Measurements from ENCODE around the gene NDUFS4.

DNA sequence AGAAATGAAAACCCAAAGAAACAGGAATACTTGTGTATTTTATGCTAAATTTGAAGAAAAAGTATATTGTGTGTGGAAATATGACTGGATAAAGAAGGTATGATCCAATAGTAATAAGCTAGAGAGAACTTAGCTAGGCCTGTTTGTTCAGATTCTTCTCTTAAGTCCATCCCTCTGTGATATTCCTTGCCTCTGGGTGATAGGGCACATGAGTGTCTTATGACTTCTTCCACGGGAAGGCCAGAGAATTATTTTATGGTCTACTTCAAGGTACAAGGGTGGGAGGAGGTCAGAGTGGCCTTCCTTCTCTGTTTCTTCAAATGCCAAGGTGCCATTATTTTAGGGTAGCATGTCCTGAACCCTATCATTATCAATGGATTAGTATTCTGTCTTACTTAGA lies 113.7 kb downstream of the NDUFS4 start:
- TF ChIP-seq, protein P1, sequence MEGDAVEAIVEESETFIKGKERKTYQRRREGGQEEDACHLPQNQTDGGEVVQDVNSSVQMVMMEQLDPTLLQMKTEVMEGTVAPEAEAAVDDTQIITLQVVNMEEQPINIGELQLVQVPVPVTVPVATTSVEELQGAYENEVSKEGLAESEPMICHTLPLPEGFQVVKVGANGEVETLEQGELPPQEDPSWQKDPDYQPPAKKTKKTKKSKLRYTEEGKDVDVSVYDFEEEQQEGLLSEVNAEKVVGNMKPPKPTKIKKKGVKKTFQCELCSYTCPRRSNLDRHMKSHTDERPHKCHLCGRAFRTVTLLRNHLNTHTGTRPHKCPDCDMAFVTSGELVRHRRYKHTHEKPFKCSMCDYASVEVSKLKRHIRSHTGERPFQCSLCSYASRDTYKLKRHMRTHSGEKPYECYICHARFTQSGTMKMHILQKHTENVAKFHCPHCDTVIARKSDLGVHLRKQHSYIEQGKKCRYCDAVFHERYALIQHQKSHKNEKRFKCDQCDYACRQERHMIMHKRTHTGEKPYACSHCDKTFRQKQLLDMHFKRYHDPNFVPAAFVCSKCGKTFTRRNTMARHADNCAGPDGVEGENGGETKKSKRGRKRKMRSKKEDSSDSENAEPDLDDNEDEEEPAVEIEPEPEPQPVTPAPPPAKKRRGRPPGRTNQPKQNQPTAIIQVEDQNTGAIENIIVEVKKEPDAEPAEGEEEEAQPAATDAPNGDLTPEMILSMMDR (IDR thresholded peaks at IDR 0.05; ENCODE audit: poor library complexity, severe bottlenecking) = no peak
- TF ChIP-seq POLR2AphosphoS5 (IDR thresholded peaks at IDR 0.05) (no peak), REST (IDR thresholded peaks at IDR 0.05; ENCODE audit: borderline replicate concordance) (no peak), EZH2 (IDR thresholded peaks at IDR 0.05; ENCODE audit: borderline replicate concordance, insufficient read depth, low read length, poor library complexity, severe bottlenecking) (no peak)

Data from neural cell (in vitro differentiated cells).